Progenitor cell of endocrine pancreas (in vitro differentiated cells): ENCODE measurements around the gene BCL6B. TPM values are rescaled to one million over a fixed set of nuclear protein-coding genes. Genes with fewer than 3 reads are reported as not detected.

Experiments used
- DNase-seq: peaks from one replicate; pipeline ENCODE4 v3.0.0; 2021; ENCODE audit warnings: low spot score; ENCODE audit not compliant: unreplicated experiment
- H3K27ac Mint-ChIP-seq: 2 replicates; pipeline ENCODE4 v1.8.0; 2021; ENCODE audit warnings: mild to moderate bottlenecking, moderate library complexity, mixed read lengths
- H3K27me3 Mint-ChIP-seq: 2 replicates; pipeline ENCODE4 v1.8.0; 2021; ENCODE audit warnings: mixed read lengths
- H3K36me3 Mint-ChIP-seq: 2 replicates; pipeline ENCODE4 v1.8.0; 2022; ENCODE audit warnings: mixed read lengths; ENCODE audit not compliant: insufficient read depth
- H3K4me1 Mint-ChIP-seq: 2 replicates; pipeline ENCODE4 v1.8.0; 2021; ENCODE audit warnings: low read depth, mixed read lengths
- H3K4me3 Mint-ChIP-seq: 2 replicates; pipeline ENCODE4 v1.8.0; 2021; ENCODE audit warnings: low read depth, mild to moderate bottlenecking, moderate library complexity, mixed read lengths
- H3K9me3 Mint-ChIP-seq: 2 replicates; pipeline ENCODE4 v1.8.0; 2021; ENCODE audit warnings: low read depth, mixed read lengths
- CTCF ChIP-seq: fragments of 200-600 bp; sonication (generic); IDR thresholded peaks from one replicate; pipeline ENCODE4 v1.5.0; 2021; ENCODE audit warnings: antibody characterized with exemption, mild to moderate bottlenecking; ENCODE audit not compliant: unreplicated experiment
- total RNA-seq: library from RNA; stranded (reverse); gene quantifications from 2 replicates; pipeline ENCODE4 v1.2.1, GENCODE V29; 2021

Gene BCL6B
- total RNA-seq, 1 donor from 2014 or later, result not detected

- H3K27ac Mint-ChIP-seq, result no peak overlapping the region
- H3K4me3 Mint-ChIP-seq, result no peak overlapping the region
- no peak for DNase-seq
- peaks cover 3% of the 10 kb centered on the region for H3K4me1 Mint-ChIP-seq
- H3K27me3 Mint-ChIP-seq, result peaks cover 30% of the 10 kb centered on the region
- peaks cover 22% of the 10 kb centered on the region for H3K36me3 Mint-ChIP-seq
- no peak for TF ChIP-seq CTCF
- no peaks in the 10 kb centered on the region for H3K9me3 Mint-ChIP-seq
Observed at GRCh38 chr17:6998855-6999508, 23.9 kb upstream of the BCL6B start.

DNA sequence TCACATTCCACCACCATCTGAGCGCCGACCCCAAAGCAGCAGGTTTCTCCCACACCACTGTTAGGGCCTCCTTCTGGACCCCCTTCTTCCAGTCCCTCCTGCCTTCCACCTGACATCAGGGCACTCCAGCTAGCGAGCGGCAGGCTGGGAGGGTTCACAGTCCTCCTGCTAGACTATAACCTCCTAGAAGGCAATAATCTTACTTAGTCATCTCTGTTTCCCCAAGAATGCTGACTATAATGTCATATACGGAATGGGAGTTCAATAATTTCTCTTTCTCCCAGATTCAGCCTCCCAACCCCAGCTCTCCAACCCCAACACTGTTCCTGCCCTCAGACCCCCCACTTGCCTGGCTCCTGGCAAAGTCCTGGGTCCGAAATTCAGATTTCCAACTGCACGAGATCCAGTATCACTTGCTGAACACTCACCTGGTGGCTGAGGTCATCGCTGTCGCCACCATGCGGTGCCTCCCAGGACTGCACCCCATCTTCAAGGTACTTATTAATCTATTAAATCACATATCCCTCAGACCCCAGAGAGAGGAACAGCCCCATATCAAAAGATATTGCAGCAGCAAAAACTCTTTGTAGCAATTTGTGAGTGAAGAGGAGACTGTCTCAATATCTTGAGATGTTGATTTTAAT lies 21.4 kb upstream of the BCL6B start:
- H3K27me3 Mint-ChIP-seq, result peaks cover 14% of the 10 kb centered on the region
- peaks cover 22% of the 10 kb centered on the region for H3K36me3 Mint-ChIP-seq
- no peaks in the 10 kb centered on the region for H3K9me3 Mint-ChIP-seq
- H3K4me3 Mint-ChIP-seq, result no peak overlapping the region
- no peaks in the 10 kb centered on the region for H3K4me1 Mint-ChIP-seq
- DNase-seq, result no peak
- no peak overlapping the region for H3K27ac Mint-ChIP-seq
- peak; percentile 63 for TF ChIP-seq CTCF

GRCh38 chr17:7002288-7003047 lies 20.4 kb upstream of the BCL6B start:
- H3K4me1 Mint-ChIP-seq, result no peaks in the 10 kb centered on the region
- TF ChIP-seq CTCF, result no peak
- H3K27ac Mint-ChIP-seq, result no peak overlapping the region
- peaks cover 18% of the 10 kb centered on the region for H3K36me3 Mint-ChIP-seq
- H3K27me3 Mint-ChIP-seq, result peaks cover 5% of the 10 kb centered on the region
- no peaks in the 10 kb centered on the region for H3K9me3 Mint-ChIP-seq
- H3K4me3 Mint-ChIP-seq, result no peak overlapping the region
- no peak for DNase-seq

DNA sequence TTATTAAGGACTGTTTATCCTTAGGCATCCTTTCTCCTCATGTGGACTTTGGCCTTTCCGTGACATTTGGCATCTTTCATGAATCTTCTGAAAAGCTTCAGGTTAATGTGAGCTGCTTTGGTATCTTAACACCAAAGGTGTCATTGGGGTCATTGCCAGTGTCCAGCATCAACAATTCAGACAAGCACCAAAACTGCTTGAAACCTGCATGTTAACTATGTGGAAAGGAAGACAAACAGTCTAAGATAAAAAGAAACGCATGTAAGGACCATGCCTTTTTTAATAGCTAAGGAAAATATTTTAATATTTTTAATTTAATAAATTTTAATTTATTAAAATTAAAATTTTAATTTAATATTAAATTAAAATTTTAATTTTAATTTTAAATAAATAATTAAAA lies 19.1 kb upstream of the BCL6B start:
- Mint-ChIP-seq H3K27ac (no peak overlapping the region), H3K36me3 (peaks cover 12% of the 10 kb centered on the region), H3K4me1 (no peaks in the 10 kb centered on the region), H3K4me3 (no peak overlapping the region), H3K9me3 (no peaks in the 10 kb centered on the region), H3K27me3 (no peaks in the 10 kb centered on the region)
- TF ChIP-seq CTCF, result no peak
- DNase-seq, result no peak

DNA sequence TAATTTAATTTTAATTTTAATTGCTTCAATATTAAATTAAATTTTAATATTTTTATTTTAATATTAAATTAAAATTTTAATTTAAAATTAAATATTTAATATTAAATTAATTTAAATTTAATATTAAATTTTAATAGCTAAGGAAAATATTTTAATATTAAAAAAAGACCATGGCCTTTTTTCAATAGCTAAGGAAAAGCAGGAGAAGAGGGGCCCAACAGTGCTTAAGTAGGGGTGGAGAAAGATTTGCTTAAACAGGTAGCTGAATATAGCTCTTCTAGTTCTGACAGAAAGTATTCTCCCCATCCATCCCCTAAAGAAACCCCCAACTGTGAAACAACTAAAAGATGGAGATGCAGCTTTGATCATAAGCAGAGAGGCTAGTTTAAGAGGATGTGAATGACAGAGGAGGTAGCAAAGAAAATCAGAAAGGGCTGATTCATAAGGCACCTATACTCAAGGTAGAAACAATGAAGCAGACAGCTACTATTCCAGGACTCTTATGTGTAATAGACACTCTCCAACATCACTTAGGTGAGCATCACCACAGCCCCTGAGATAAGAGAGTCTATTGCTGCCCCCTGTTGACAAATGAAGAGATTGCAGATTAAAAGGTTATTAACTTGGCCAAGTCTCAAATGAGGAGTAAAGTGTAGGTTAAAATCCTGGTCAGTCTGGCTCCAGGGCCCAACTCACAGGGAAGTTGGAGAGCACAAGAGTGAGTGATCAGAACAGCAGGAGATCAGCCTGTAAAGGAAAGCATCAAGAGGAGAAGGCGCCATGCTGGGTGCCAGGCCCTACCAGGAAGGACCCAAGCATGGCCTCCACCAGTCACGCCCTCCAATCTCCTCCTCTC lies 18.2 kb upstream of the BCL6B start:
- Mint-ChIP-seq H3K9me3 (no peaks in the 10 kb centered on the region), H3K27me3 (no peaks in the 10 kb centered on the region), H3K27ac (peak overlapping the region; percentile 69), H3K36me3 (peaks cover 9% of the 10 kb centered on the region), H3K4me1 (no peaks in the 10 kb centered on the region), H3K4me3 (no peak overlapping the region)
- TF ChIP-seq CTCF, result peak; percentile 71
- DNase-seq, result no peak
